NCI-H2107 treated with DMSO at 0.1 percent for 48 hours (cell line): Measurements from ENCODE around the gene DCC.

Experiments
- DNase-seq: peaks from one replicate; lab custom pipeline; 2025; ENCODE audit not compliant: unreplicated experiment; lab: John Stamatoyannopoulos, UW

The DCC gene, protein sequence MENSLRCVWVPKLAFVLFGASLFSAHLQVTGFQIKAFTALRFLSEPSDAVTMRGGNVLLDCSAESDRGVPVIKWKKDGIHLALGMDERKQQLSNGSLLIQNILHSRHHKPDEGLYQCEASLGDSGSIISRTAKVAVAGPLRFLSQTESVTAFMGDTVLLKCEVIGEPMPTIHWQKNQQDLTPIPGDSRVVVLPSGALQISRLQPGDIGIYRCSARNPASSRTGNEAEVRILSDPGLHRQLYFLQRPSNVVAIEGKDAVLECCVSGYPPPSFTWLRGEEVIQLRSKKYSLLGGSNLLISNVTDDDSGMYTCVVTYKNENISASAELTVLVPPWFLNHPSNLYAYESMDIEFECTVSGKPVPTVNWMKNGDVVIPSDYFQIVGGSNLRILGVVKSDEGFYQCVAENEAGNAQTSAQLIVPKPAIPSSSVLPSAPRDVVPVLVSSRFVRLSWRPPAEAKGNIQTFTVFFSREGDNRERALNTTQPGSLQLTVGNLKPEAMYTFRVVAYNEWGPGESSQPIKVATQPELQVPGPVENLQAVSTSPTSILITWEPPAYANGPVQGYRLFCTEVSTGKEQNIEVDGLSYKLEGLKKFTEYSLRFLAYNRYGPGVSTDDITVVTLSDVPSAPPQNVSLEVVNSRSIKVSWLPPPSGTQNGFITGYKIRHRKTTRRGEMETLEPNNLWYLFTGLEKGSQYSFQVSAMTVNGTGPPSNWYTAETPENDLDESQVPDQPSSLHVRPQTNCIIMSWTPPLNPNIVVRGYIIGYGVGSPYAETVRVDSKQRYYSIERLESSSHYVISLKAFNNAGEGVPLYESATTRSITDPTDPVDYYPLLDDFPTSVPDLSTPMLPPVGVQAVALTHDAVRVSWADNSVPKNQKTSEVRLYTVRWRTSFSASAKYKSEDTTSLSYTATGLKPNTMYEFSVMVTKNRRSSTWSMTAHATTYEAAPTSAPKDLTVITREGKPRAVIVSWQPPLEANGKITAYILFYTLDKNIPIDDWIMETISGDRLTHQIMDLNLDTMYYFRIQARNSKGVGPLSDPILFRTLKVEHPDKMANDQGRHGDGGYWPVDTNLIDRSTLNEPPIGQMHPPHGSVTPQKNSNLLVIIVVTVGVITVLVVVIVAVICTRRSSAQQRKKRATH (N-terminal part only)

DNA sequence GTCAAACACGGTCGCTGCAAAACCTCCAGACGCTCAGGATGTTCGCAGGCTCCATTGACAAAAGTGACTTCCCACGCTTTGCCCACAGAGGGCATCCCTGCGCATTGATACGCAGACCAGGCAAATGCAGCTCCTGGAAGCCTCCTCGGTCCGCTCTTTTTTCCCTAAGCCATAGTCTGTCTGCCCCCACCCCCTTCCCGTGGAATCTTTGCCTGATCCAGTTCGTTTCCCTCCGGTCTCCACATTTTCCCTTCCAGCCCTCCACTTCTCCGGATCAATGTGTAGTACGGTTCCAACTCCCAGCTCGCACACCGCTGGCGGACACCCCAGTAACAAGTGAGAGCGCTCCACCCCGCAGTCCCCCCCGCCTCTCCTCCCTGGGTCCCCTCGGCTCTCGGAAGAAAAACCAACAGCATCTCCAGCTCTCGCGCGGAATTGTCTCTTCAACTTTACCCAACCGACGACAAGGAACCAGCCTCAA lies at the start of gene DCC:
TSS of gene DCC (plus strand) at position 307 of the 481 bp plus-strand sequence. CDS start 591 bp downstream, outside the sequence.
- peak; percentile 1 for DNase-seq

DNA sequence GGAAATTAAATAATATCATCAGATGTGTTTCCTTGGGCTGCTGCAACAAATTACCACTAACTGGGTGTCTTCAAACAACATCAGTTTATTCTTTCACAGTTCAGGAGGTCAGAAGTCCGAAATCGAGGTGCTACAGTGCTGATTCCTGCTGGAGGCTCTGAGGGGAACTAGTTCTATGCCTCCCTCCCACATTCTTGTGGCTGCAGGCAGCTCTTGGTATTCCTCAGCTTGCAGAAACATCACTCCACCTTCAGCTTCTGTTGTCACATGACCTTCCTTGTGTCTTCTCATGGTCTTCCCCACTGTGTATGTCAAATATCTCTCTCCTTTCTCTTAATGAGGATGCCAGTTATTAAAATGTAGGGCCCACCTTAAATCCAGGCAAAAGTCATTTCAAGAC lies 29.3 kb upstream of the DCC start:
- no peak for DNase-seq

DNA sequence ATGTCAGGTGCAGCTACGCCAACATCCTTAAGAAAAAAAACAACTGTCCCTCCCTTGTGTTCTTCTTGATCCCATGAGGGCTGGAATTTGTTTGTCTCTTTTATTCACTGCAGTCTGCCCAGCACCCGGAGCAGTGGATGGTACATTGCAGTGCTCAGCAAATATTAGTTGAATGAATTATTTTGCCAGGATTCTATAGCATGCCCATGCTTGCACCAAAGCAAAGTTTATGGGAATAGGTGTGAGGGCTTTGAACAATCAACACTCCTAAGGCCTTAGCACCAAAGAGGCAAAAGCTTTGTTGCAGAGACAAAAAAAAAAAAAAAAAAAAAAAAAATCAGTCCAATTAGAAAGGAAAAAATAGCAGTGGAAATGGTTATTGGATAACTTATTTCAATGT lies 28.7 kb upstream of the DCC start:
- DNase-seq = no peak

DNA sequence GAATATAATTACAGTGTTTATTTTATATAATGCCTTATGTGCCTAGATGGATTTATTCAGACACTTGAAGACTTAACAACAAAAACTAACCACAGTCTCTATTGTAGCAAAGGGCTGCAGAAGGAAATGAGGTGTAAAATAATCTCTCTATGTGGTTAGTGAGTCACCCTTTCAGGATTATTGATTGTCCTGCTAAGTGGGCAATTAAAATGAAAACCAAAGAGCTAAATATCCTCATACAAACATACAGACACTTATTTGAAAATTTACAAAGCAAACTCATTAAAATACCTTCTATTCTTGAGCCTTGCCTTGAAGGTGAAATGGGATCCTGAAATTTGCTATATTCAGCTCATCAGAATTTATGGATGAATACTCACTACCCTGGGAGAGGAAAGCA lies 27.7 kb upstream of the DCC start:
- DNase-seq = peak; percentile 85

DNA sequence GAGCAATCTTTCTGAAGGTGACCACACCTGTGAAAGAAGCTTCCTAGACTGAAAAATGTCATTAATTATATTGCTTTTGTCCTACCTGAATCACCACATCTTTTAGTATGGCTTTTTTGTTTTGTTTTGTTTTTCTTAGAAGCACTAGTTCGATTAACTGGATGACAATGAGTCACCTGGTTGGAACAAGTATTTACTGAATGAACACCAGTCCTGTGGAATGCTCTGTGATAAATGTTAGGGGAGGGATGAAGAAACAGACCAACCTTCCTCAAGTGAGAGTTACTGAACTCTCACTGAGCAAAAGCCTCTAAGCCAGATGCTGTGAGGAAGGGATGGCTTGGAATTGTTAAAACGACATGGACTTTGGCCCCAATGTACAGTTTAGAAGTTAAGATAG lies 26.8 kb upstream of the DCC start:
- DNase-seq = no peak

DNA sequence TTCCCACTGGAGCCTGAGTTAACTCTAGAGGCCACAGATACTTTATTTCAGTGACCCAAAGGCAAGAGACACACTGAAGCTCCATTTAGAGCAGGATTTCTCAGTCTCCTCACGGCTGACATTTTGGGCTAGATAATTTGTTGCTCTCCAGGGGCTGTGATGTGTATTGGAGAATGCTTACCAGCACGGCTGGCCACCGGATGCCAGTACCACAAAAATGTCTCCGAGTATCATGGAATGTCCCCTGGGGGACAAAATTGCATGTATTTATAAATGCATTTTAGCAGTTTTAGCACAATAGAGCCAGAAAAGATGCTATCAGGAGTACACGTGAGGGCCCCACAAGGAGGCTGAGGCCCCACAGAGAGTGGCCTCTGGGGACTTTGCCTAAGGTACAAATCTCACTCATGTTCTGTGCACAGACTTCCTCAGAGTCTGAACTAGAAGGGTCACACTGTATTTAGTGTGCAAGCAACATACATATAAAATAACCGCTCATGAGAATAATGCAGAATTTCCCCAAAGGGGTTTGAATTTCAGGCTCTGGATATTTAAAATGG lies 20.5 kb upstream of the DCC start:
- DNase-seq = no peak

DNA sequence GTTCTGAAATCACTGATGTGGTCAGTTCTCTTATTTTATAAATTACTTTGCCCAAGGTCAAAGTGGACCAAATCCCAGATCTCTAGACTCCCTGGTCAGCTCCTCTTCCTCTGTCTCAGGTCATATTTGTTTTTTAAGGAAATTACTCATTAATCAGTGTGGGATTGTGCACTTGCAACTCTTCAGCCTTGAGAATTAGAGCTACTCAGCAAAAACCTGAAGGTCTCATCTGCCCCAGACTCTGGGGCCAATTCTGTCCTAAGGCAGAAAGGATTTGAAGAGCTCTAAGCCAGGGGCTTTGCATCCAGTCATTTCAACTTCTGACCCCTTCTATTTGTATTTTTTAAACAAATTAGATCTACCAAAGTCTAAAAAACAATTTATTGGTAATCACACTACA lies 17.7 kb upstream of the DCC start:
- no peak for DNase-seq

DNA sequence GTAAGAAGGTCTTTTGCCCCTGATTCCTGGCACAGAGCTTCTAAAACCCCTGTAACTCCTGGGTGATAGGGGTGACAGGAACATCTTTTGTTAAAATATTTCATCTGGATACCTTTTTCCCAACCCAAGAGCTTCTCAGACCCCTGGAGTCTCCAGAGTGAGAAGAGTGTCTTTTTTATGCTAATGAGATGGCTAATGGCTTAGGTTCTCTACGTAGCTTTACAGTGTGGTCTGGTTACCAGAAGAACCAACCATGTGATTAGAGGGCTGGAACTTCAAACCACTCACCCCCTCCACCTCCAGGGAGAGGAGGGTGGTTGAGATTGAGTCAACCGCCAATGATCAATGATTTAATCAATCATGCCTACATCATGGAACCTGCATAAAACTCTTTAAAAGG lies 16.2 kb upstream of the DCC start:
- DNase-seq = no peak

DNA sequence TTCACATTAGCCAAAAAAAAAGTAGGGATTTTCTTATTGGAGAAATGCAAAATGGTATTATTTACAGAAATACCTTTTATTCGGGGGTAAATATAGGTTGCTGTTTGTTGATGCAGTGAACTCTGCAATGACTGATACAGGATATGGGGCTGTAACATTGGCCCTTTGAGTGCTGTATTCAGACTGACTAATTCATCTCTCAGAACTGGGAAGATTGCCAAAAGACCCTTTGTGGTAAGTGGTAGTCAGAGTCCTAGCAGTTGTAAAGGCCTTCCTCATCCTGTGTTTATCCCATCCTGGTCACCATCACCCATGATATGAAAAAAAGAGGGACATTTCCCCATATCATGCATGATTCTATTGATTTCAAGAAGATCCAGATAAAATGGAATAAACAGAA lies 14.0 kb upstream of the DCC start:
- no peak for DNase-seq

DNA sequence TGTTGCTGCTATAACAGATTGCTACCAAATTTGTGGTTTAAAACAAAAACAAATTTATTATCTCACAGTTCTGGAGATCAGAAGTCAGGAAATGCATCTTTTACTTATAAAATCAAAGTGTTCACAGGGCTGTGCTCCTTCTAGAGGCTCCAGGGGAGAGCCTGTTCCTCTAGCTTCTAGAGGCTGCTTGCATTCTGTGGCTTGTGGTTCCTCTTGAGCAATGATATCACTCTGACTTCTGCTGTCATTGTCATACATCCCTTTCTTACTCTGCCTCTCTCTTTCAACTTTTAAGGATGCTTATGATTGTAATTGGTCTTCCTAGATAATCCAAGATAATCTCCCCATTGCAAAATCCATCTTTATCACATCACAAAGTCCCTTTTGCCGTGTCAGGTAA lies 6.1 kb upstream of the DCC start:
- no peak for DNase-seq

DNA sequence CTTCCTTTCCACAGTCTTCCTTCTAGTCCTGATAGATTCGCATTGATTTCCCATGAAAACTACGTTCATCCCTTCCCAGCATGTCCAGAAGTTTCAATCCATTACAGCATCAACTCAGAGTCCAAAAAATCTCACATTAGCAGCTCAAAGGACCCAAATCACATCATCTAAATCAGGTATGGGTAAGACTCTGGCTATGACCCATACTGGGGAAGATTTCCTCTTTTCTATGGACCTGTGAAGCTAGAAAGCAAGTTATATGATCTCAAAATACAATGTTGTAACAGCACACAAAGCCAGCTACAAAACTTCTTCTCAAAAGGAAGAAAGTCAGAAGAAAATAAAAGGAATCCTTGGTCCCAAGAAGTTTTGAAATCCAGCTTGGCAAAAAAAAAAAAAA lies 5.7 kb upstream of the DCC start:
- no peak for DNase-seq

DNA sequence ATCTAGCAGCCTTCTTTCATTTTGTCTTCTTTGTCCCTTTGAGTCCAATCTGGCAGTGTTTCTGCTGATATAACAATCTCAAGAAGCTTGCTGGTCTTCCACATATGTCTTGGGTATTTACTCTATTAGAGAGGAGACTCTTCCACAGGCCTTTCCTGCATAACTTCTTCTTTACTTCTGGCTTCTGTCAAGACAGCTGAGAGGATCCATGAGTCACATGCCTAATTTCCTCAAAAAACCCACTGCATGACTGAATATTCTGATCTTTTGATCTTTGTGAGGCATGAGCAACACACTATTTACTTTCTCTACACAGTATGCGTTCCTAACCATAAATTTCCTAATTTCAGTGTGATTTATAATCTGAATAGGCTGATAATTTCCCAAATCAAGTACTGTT lies 5.1 kb upstream of the DCC start:
- no peak for DNase-seq

DNA sequence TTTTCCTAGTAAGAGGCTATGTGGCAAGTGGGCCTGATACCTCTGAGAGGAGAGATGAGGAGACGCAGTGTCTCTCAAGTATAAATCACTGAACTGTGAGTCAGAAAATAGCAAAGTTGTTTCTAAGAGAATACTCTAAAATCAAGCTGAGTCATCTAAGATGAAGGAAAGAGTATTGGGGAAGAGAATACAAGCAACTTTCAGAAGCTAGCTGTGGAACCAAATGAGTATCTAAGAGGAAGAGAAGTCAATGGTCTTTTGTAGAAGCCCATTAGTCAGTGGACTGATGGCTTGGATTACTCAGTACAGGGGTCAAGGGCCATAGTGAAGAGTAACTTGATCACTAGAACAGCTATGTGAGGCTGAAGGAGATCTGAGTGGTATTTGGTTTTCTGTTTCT lies 2.7 kb upstream of the DCC start:
- DNase-seq = no peak

DNA sequence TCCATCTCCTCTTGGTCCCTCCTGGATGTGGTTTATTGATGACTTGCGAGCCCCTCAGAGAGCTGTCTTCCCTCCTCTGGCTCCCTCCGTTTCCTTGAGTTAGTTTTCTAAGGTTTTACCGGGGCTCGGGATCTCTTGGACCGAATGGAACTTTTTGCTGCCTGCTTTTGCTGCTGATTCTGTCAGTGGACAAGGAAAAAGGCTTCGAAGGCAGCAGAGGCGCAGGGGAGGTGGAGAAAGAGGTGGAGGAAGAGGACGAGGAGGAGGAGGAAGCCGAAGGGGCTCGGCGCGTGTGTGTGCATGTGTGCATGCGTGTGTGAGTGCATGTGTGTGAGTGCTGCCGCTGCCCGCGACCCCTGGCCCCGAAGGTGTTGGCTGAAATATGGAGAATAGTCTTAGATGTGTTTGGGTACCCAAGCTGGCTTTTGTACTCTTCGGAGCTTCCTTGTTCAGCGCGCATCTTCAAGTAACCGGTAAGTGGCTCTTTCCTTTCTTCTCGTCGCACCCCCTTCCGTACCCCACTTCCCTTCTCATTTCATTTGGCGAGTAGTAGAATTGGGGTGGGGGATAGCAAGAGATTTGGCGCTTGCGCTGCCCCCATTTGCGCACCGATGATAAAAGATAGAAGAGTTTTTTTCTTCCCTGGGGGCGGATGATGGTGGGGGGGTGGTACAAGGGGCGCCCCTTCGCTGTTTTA lies 557 bp downstream of the DCC start:
- no peak for DNase-seq

DNA sequence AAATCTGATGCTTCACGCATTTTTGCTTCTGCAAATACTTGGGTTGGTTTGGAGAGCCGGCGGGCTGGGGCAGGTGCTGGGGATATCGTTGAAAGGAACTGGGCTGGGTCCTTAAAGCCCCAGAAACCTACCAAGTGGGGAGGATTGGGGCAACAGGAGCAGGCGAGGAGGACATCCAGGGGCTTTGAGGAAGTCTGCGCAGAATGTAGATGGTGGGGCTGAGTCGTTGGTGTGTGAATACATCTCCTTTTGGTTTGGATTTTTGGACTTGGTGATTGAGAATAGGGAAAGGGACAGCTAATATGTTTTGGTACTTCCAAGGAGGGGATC lies 1.1 kb downstream of the DCC start:
- DNase-seq = no peak

DNA sequence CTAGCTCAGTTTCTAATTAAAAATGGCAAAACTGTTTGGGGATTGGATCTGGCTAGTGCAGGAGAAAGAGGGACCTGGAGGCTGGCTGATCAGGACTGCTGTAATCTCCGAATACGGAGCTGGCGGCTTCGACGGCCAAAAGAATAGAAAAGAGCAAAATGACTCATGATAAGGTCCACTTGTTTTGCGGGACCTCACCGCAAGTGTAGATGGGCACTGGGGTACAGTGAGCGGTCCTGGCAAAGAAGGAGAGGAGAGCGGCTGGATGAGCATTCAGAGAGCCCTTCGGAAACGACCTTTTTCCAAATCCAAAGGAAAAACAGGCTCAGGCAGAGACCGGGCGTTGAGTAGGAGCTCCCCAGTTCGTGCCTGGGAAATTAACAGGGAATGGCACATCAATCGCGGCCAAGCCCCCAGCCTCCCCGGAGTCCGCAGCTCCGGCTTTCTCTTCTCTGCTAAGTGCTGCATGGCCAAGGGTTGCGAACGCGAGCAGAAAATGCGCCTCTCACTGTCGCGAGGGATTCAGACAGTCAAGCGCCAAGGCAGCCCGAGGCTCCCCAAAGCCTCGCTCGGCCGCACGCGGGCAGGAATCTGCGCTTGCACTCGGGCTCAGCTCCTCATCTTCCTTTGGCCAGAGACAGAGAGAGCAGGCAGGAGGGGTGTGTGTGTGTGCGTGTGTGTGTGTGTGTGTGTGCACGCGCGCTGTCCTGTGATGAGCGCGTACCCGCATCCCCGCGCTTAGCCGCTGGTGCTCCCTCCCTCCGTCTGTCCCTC lies 1.8 kb downstream of the DCC start:
- no peak for DNase-seq

DNA sequence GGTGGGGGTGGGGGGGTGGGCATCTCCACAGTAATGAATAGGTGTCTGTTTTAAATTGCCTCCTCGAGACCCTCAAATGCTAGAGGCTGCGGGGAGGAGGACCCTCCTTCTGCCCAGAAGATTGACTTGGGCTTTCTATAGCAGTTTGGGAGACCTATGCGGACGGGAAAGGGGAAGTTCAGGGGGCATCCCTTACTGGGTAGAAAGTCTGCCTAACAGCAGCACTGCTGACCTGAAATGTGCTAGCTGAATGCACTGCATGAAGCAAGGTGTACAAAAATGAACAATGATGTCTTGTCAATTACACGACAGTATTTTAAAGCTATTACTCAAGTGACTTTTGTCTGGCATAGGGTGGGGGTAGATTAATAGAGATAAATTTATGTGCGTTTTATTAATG lies 2.5 kb downstream of the DCC start:
- DNase-seq = no peak

DNA sequence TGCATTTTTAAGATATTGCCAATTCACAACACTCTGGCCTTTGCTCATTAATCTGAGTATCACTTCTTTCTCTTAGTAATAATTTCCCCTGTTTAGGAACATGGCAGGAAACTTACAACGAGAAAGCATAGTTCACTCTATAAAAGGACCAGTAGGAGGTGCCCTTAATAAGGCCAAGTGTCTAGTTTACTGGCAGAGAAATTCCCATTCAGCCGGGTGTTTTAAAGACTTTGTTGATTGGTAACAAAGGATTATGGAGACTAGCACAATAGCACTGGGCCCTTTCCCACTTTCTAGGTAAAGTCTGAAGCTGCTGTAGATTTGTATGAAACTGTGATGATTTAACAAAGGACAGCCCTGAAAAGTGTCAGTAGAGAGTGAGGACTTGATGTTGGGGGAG lies 3.1 kb downstream of the DCC start:
- no peak for DNase-seq

DNA sequence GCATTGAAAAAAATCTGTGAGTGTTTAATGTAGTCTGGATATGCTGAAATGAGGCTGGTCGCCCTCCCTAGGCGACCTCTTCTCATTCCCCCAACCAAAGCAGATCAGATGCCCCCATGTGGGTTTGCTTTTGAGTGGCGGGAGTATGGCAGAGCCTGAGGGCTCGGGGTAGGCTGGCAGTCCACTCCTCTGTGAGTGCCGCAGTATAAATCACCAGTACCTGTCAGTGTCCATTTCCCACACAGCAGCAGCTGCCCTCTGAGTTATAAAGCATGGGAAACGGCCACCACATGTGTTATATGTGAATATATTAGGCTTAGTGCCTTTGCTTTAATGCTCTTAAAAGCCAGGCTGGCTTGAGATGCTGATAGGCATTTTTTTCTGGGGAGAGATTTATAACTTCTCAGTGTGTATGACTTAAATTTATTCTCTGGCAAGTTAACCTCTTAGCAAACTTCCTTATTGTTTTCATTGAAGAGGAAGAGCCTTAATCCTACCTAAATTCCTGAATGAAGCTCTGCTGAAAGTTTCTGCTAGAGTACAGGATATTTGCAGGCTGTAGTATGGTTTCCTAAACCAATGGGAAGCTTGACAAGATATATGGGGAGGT lies 3.8 kb downstream of the DCC start:
- no peak for DNase-seq

DNA sequence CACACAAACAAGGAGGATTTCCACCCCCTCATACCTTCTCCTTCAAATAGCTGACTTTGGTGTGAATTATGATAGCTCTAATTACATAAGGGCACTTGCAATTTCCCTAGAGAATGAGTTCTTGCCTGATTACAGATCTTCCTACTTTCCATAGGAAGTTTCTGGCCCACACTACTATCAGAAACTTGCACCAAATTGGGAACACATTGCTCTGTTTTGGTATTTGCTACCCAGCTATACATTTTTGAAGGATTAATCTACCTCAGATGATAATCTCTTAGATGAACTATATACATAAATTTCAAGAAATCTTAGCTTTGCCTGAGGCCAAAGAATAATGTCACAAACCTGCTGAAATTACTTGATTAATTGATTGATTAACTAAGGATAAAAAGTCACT lies 4.9 kb downstream of the DCC start:
- DNase-seq = no peak
